A549 (cell line): ENCODE measurements around the gene ULK4. TPM values are rescaled to one million over a fixed set of nuclear protein-coding genes. Genes with fewer than 3 reads are reported as not detected.

Experiments used
- ATAC-seq, 2 experiments: fragments of 200-7000 bp in 1 of 2; fragments of >200 bp in 1 of 2; cut with Nextera tagmentation in 1 of 2; cut with Tn5 transposase in 1 of 2; 3 replicates each; pipeline versions ENCODE4 v1.8.0 to v1.9.1; 2018 to 2020; ENCODE audit warnings: mild to moderate bottlenecking in 1 of 2, moderate library complexity in 1 of 2
- CTCF ChIA-PET: fragments of 300-600 bp; sonication (Branson Sonifier 250); formaldehyde crosslinking; extraction: SDS; loops from one replicate; lab custom pipeline; 2021; ENCODE audit warnings: antibody characterized with exemption, inconsistent platforms; lab: Yijun Ruan, JAX
- POLR2A ChIA-PET: fragments of 350-600 bp; formaldehyde crosslinking; extraction: SDS; loops from one replicate; lab custom pipeline; 2021; ENCODE audit warnings: antibody characterized with exemption, inconsistent platforms; lab: Yijun Ruan, JAX
- DNase-seq, 2 experiments: peaks; one replicate each; pipeline versions ENCODE4 v3.0.0 to v3.0.0-alpha.2; 2011 to 2016; ENCODE audit warnings: low read depth in 1 of 2, low spot score in 1 of 2
- FAIRE-seq: peaks from 2 replicates; lab custom pipeline; 2011; peaks lifted over from hg19 to GRCh38; lab: Jason Lieb, UNC
- H3K27ac ChIP-seq, 2 experiments: fragments of >200 bp; sonication (Bioruptor Twin); formaldehyde crosslinking; 3 replicates each; pipeline ENCODE4 v1.5.1; 2016 to 2017
- H3K4me1 ChIP-seq: fragments of >200 bp; sonication (Bioruptor Twin); formaldehyde crosslinking; 3 replicates; pipeline ENCODE4 v1.6.1; 2016
- H3K4me2 ChIP-seq: fragments of >200 bp; sonication (Bioruptor Twin); formaldehyde crosslinking; 3 replicates; pipeline ENCODE4 v1.6.1; 2016
- H3K4me3 ChIP-seq: fragments of >200 bp; sonication (Bioruptor Twin); formaldehyde crosslinking; 3 replicates; pipeline ENCODE4 v1.5.1; 2016
- H3K9me3 ChIP-seq: fragments of >200 bp; sonication (Bioruptor Twin); formaldehyde crosslinking; 3 replicates; pipeline ENCODE4 v1.6.1; 2016
- ATOH8 ChIP-seq: fragments of 250-450 bp; sonication (Bioruptor Pico); IDR thresholded peaks from 2 replicates; pipeline ENCODE4 v1.5.0; 2020; ENCODE audit warnings: low read depth, mild to moderate bottlenecking, moderate library complexity
- CBX8 ChIP-seq: fragments of 200-600 bp; sonication (generic); IDR thresholded peaks from 2 replicates; pipeline ENCODE4 v1.6.1; 2016
- CHD2 ChIP-seq: fragments of 150-350 bp; IDR thresholded peaks from 2 replicates; pipeline ENCODE4 v1.6.1; 2014; ENCODE audit warnings: low read length; ENCODE audit not compliant: partially characterized antibody
- CTCF ChIP-seq: fragments of >200 bp; sonication (Bioruptor Twin); formaldehyde crosslinking; IDR thresholded peaks from 3 replicates; pipeline ENCODE4 v1.5.1; 2016
- EHF ChIP-seq: fragments of 250-450 bp; sonication (Bioruptor Pico); IDR thresholded peaks from 2 replicates; pipeline ENCODE4 v1.5.0; 2020; ENCODE audit warnings: mild to moderate bottlenecking
- ELK1 ChIP-seq: fragments of 150-350 bp; IDR thresholded peaks from 2 replicates; pipeline ENCODE4 v1.6.1; 2014; ENCODE audit warnings: low read depth, mild to moderate bottlenecking, low read length
- EP300 ChIP-seq, 2 experiments: fragments of >200 bp; sonication (Bioruptor Twin); formaldehyde crosslinking; IDR thresholded peaks; 2 replicates in 1 of 2; 3 replicates in 1 of 2; pipeline ENCODE4 v1.6.1; 2016 to 2017
- ESRRA ChIP-seq: fragments of 150-350 bp; IDR thresholded peaks from 2 replicates; pipeline ENCODE4 v1.6.1; 2014; ENCODE audit warnings: mild to moderate bottlenecking, low read length, borderline replicate concordance
- GATA3 ChIP-seq: IDR thresholded peaks from 2 replicates; pipeline ENCODE4 v1.6.1; 2012; ENCODE audit warnings: borderline replicate concordance
- HDAC2 ChIP-seq: fragments of 200-600 bp; sonication (generic); IDR thresholded peaks from 2 replicates; pipeline ENCODE4 v1.6.1; 2016
- HES2 ChIP-seq: fragments of >200 bp; sonication (Bioruptor Twin); formaldehyde crosslinking; IDR thresholded peaks from 2 replicates; pipeline ENCODE4 v1.6.1; 2016
- HOXA7 ChIP-seq: fragments of 250-450 bp; sonication (Bioruptor Pico); IDR thresholded peaks from 2 replicates; pipeline ENCODE4 v1.5.0; 2020; ENCODE audit warnings: mild to moderate bottlenecking, moderate library complexity
- HOXB5 ChIP-seq: fragments of 250-450 bp; sonication (Bioruptor Pico); IDR thresholded peaks from 2 replicates; pipeline ENCODE4 v1.5.0; 2020; ENCODE audit warnings: mild to moderate bottlenecking, moderate library complexity
- JUN ChIP-seq, 2 experiments: fragments of >200 bp; sonication (Bioruptor Twin); formaldehyde crosslinking; IDR thresholded peaks; 2 replicates in 1 of 2; 3 replicates in 1 of 2; pipeline ENCODE4 v1.6.1; 2016 to 2017
- JUNB ChIP-seq: fragments of >200 bp; sonication (Bioruptor Twin); formaldehyde crosslinking; IDR thresholded peaks from 2 replicates; pipeline ENCODE4 v1.6.1; 2016
- KDM1A ChIP-seq: fragments of 200-600 bp; sonication (generic); IDR thresholded peaks from 2 replicates; pipeline ENCODE4 v1.6.1; 2016; ENCODE audit warnings: low read depth, mild to moderate bottlenecking
- KDM5A ChIP-seq: fragments of 200-600 bp; sonication (generic); IDR thresholded peaks from 2 replicates; pipeline ENCODE4 v1.6.1; 2016; ENCODE audit warnings: antibody characterized with exemption, mild to moderate bottlenecking
- MAFK ChIP-seq: fragments of 450-650 bp; IDR thresholded peaks from 2 replicates; pipeline ENCODE4 v1.6.1; 2014; ENCODE audit not compliant: partially characterized antibody
- NR3C1 ChIP-seq: fragments of >200 bp; sonication (Bioruptor Twin); formaldehyde crosslinking; IDR thresholded peaks from 3 replicates; pipeline ENCODE4 v1.6.1; 2017
- RAD21 ChIP-seq, 2 experiments: fragments of >200 bp in 1 of 2; sonication (Bioruptor Twin) in 1 of 2; formaldehyde crosslinking in 1 of 2; IDR thresholded peaks in 1 of 2; conservative IDR thresholded peaks in 1 of 2; 2 replicates in 1 of 2; 3 replicates in 1 of 2; pipeline ENCODE4 v1.6.1; 2012 to 2018; ENCODE audit warnings: inconsistent platforms in 1 of 2
- RARB ChIP-seq: fragments of 250-450 bp; sonication (Bioruptor Pico); IDR thresholded peaks from 2 replicates; pipeline ENCODE4 v1.8.0; 2021; ENCODE audit warnings: mild to moderate bottlenecking, moderate library complexity
- RFX5 ChIP-seq: fragments of 450-650 bp; IDR thresholded peaks from 2 replicates; pipeline ENCODE4 v1.7.1; 2014; ENCODE audit warnings: antibody characterized with exemption, mild to moderate bottlenecking, moderate library complexity
- RNF2 ChIP-seq: fragments of 200-600 bp; sonication (generic); IDR thresholded peaks from 2 replicates; pipeline ENCODE4 v1.6.1; 2016; ENCODE audit warnings: low read depth, mild to moderate bottlenecking, antibody characterized with exemption, moderate library complexity, borderline replicate concordance
- SMC3 ChIP-seq: fragments of >200 bp; sonication (Bioruptor Twin); formaldehyde crosslinking; IDR thresholded peaks from 3 replicates; pipeline ENCODE4 v1.6.1; 2018; ENCODE audit warnings: inconsistent platforms
- TFCP2L1 ChIP-seq: fragments of 250-450 bp; sonication (Bioruptor Pico); IDR thresholded peaks from 2 replicates; pipeline ENCODE4 v1.5.0; 2021; ENCODE audit warnings: mild to moderate bottlenecking
- ZC3H11A ChIP-seq: fragments of 450-650 bp; IDR thresholded peaks from 2 replicates; pipeline ENCODE4 v1.6.1; 2014; ENCODE audit warnings: antibody characterized with exemption, mild to moderate bottlenecking
- WGBS: methylation state at CpG from one replicate; pipeline ENCODE4 v1.1.6; 2017; ENCODE audit errors: missing lambda C conversion rate; 5-methylcytosine and 5-hydroxymethylcytosine counted together
- polyA plus RNA-seq, 4 experiments: library from polyadenylated mRNA; depleted of rRNA in 3 of 4; stranded (reverse); fragments of >200 nt; fragmentation: RNase III in 1 of 4; extraction: RNeasy Plus Mini Kit Qiagen cat#74134 plus additional on column Dnase treatment in 1 of 4; gene quantifications; 2 replicates in 3 of 4; 3 replicates in 1 of 4; pipeline ENCODE4 v1.2.3, GENCODE V29; 2011 to 2017

Gene ULK4
- polyA plus RNA-seq, 2 of the 4 experiments (the other 2 are of a cell fraction), result 4.9 to 7.7 TPM

- H3K4me3 ChIP-seq, result no peak overlapping the region
- POLR2A ChIA-PET, result no interaction called here
- H3K4me1 ChIP-seq, result no peaks in the 10 kb centered on the region
- WGBS, result 48% methylated on average over 2 of the region's 2 CpGs
- H3K9me3 ChIP-seq, result peaks cover 3% of the 10 kb centered on the region; the same call in 1 of the 3 replicates
- DNase-seq (no peak), ATAC-seq (no peak), FAIRE-seq (no peak)
- H3K4me2 ChIP-seq, result no peak overlapping the region
- no peak overlapping the region for H3K27ac ChIP-seq
- CTCF ChIA-PET, result no interaction called here
- no peak for TF ChIP-seq RFX5
- TF ChIP-seq KDM1A, result no peak
- TF ChIP-seq HOXB5 (CRISPR knock-in tag), result no peak
- no peak for TF ChIP-seq CTCF
- no peak for TF ChIP-seq GATA3
- no peak for TF ChIP-seq CHD2
- TF ChIP-seq EP300 (IDR thresholded peaks at IDR 0.05), result no peak
- TF ChIP-seq ZC3H11A, result no peak
- TF ChIP-seq TFCP2L1 (CRISPR knock-in tag), result no peak
- no peak for TF ChIP-seq JUNB
- no peak for TF ChIP-seq RARB (CRISPR knock-in tag)
- no peak for TF ChIP-seq HOXA7 (CRISPR knock-in tag)
- TF ChIP-seq NR3C1, result no peak
- no peak for TF ChIP-seq HES2
- no peak for TF ChIP-seq RNF2
- TF ChIP-seq CBX8, result no peak
- no peak for TF ChIP-seq HDAC2
Measured at GRCh38 chr3:41673650-41674049, 288.3 kb downstream of the ULK4 start.

GRCh38 chr3:41668379-41668778 lies 293.5 kb downstream of the ULK4 start:
- Histone ChIP-seq H3K4me1 (no peaks in the 10 kb centered on the region), H3K27ac (no peak overlapping the region)
- CTCF ChIA-PET, result no interaction called here
- POLR2A ChIA-PET, result no interaction called here
- FAIRE-seq, result no peak
- no peak for TF ChIP-seq KDM5A
- TF ChIP-seq GATA3, result no peak
- no peak for TF ChIP-seq ELK1
- no peak for TF ChIP-seq RARB (CRISPR knock-in tag)
- no peak for TF ChIP-seq HOXA7 (CRISPR knock-in tag)
- TF ChIP-seq TFCP2L1 (CRISPR knock-in tag), result no peak
- no peak for TF ChIP-seq JUN (IDR thresholded peaks at IDR 0.05)
- TF ChIP-seq RAD21 (conservative IDR thresholded peaks at IDR 0.05 in 1 of 2, IDR thresholded peaks at IDR 0.05 in 1 of 2), result no peak
- no peak for TF ChIP-seq ESRRA
- TF ChIP-seq EHF (CRISPR knock-in tag), result no peak
- TF ChIP-seq MAFK, result no peak
- TF ChIP-seq SMC3, result no peak
- no peak for TF ChIP-seq CTCF
- no peak for TF ChIP-seq ATOH8 (CRISPR knock-in tag)
- no peak for TF ChIP-seq JUNB
- TF ChIP-seq, all 56 proteins: peak for 0
- Histone ChIP-seq H3K4me3 (no peak overlapping the region), H3K4me2 (no peak overlapping the region), H3K9me3 (peaks cover 3% of the 10 kb centered on the region; the same call in 1 of the 3 replicates)
- ATAC-seq, result no peak
- DNase-seq, result no peak
